HG02763 (cell line): ENCODE results near the gene CTNNA3.
"Not testable (repeated sequence)": the region's sequence is repeated elsewhere in the genome, so short reads cannot be mapped to it uniquely, and the experiment has no call there.

Experiments
- ATAC-seq: cut with Tn5 transposase; IDR thresholded peaks from one replicate; pipeline ENCODE4 v1.9.1; 2021; ENCODE audit warnings: mild to moderate bottlenecking, moderate library complexity; ENCODE audit not compliant: unreplicated experiment

The CTNNA3 gene

DNA sequence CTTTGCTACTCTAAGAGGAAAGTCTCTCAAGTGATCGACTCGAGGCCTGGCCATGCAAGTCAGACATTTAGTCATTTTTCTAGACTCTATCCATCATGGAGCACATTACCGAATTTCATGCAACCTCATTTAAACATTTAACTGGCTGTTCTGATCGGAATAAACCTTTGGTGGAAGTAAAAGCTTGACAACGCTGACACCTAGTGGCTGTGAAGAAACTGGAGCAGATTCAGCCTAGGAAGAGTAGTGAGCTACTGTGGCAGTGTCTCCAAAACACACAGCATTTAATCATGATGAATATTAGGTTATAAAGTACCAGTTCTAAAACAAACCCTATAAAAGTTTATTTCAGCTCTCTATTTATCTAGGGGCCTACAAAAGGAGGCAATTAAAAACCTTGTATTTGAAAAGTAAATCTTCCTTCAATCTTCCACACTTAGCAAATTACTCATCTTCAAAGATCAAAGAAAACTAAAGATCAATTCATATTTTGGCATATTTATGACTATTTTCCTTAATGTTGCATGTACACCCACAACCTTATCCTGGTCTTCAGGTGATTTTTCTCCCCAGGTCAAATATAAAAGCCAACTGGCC, 175.0 kb downstream of the CTNNA3 start:
- peak; percentile 81 for ATAC-seq

DNA sequence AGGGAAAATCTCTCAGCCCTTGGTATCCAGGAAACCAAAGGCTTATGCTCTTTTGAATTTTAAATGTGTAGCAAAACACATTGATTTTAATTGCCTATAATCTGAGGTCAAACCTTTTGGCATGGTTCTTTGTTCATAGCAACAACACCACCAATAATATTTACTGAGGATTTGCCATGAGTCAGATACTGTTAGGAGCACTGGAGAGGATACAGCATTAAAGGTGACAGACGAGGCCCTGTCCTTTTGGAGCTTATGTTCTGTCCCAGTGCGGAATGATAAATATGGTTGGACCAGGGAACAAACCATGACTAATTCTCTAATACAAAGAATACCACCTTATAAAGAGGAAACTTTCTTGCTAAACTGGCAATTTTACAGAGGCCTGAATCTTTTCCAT, 176.6 kb downstream of the CTNNA3 start:
- no peak for ATAC-seq

DNA sequence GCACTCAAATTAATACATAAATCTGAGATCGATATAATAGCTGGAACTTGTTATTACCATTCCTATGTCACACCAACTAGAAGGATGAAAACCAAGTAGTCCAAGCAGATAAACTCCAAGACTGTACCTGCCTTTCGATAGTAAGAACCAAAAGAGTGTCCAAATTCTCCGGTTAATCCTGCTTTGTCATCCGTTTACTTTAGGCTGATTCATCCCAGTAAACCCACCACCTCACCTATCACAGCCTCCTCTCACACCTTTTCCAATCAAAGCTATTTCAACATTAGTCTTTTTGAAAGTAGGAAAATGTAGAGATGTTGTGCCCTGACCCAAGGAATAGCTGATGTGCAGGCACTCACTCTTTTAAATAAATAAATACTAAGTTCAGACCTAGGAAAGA, 177.2 kb downstream of the CTNNA3 start:
- ATAC-seq: no peak

DNA sequence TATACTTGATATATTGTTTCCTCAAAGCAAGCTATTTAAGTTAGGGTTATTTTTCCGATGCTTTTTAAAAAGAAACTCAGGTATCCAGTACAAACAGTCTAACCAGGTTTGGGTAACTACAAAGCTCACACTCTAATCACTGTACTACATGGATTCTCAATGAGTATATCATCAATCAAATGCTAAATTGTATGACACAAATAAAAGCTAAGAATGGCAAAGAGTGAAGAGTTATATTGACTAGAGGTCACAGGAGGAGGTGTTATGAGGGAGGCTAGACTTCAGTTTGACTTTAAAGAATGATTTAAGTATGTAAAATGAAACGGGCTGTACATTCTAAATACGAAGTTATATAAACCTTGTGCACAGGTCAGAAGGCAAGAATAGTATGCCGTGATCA, 178.0 kb downstream of the CTNNA3 start:
- no peak for ATAC-seq

DNA sequence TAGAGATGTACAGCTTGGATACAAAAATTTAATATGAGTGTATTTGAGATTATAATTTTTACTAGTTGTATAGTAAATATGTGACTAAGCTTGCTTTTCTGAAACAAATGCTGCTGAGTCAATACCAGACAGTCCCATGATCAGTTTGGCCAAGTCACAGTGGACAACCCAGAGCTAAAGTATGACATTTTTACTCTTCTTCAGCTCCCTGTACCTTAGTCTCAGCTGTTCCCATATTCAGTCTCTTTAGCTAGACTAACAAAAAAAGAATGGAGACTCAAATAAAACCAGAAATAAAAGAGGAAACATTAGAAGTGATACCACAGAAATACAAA, 189.3 kb downstream of the CTNNA3 start:
- no peak for ATAC-seq

DNA sequence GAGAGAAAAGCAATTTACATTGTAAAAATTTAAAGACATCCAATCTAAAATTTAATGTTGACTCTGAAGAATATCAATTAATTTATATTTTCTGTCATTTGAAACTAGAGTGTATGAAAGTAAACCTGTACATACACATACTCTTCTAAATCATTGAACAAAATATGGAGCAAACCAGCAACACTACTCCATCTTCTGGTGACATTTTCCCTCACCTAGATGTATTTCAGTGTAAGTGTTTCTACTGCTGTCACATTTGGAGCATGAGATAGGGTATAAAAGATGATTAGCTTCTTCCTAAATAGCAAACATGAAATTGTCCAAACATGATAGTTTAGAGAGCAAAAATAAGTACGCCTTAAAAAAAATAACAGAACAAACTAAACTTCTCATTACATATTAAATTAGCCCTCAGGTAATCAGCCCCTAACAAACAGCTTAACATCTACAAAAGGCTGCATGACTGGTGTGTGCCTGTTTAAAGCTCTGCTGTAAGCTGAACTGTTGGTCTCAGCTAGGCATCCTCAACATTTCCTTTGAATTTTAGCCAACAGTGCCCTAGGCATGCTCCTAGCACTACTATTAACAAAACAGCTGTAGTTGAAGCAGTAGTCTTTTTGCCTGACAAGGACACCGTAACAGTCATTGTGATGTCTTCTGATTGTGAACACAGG, 189.8 kb downstream of the CTNNA3 start:
- no peak for ATAC-seq

DNA sequence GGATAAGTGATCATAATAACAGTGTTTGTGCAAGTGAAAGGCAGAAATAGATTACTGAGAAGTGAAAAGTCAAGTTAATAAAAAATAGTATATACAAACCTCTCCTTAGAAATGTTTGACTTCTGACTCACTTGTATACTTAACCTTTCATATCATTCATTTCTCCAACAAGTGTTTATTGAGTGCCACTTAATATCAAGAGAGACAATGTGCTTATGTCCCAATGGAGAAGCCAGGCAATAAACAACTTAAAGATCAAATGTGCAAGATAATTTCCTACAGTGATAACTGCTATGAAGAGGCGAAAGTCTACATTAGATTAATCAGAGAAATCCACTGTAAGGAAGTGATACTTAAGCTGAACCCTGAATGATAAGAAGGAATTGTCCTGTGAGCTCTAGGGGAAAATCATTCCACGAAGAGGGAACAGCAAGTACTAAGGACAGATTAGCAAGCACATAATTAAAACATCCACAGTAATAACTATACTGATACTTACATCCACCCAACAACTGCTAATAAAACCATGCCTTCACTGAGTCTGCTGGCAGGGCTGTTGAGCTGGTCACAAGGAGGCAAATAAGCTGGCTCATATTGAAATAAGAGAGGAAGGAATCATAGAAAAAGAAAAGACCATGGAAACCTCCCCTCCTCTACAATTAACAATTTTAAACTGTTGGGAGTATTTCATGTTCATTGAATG, 203.5 kb downstream of the CTNNA3 start:
- ATAC-seq: no peak

DNA sequence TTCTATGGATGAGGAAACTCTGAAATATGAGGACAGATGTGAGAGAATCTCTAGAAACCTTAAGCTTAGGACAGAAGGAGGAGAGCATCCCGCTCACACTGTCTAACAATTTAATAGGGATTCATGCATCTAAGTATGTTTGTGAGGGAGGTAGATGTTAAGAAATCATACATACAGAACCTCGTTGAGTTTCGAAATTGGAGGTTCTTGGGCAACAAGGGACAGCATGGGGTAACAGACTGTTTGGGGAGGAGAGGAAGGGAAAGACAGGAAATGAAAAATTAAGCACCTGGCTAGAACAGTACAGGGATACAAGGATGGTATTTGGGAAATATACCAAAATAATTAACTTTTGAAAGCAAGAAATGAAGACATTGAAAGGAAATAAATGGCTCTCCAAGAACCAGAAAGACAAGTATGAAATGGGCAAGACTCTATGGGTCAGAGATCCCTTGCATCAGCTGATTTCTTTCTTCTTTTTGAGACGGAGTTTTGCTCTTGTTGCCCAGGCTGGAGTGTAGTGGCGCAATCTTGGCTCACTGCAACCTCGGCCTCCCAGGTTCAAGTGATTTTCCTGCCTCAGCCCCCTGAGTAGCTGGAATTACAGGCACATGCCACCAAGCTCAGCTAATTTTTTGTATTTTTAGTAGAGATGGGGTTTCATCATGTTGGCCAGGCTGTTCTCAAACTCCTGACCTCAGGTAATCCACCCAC, 207.9 kb downstream of the CTNNA3 start:
- ATAC-seq: no peak

DNA sequence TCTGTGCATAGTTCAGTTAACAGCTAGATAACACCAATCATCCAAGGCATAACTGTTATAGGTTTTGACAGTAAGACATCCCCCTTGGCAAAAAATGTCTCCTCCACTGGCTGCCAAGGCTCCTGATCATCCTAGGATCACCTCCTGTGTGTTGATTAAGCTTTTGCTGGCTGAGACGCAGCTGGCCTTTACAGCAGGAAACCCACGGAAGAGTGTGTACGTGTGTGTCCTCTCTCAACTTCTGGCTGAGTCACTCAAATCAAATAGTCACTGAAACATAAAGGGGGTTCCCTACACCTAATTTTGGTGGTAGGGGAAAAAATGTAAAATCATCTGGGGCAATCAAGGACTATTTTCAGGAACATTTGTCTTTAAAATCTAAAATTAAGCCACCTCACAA, 208.8 kb downstream of the CTNNA3 start:
- ATAC-seq: no peak

DNA sequence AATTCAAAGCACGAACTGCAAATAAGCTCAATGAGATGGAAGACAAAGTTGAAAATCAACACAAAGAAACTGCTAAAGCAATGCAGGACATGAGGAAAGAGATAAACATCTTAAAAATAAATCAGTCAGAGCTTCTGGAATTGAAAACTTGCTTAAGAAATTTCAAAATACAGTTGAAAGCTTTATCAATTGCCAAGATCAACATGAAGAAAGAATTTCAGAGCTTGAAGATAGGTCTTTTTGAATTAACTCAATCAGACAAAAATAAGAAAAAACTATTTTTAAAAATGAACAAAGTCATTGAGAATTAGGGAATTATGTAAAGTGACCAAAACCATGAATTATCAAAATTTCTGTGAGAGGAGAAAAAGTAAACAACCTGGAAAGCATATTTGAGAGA, 218.1 kb downstream of the CTNNA3 start:
- no peak for ATAC-seq

DNA sequence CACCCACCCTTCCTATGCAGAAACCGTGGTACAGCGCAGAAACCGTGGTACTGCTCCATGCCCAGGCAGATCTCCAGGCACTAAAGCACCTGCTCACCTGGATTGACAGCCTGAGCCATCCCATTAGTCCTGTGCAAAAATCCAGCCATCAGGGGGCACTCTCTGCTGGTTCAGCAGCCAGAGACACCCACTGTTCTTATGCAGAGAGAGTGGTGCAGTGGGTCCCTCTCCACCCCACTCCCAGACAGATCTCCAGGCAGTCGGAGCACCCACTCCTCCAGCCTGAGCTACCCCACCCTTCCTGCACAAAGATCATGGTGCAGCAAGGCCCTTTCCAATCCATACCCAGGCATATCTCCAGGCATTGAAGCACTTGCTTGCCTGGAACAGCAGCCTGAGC, 219.8 kb downstream of the CTNNA3 start:
- ATAC-seq: no peak

DNA sequence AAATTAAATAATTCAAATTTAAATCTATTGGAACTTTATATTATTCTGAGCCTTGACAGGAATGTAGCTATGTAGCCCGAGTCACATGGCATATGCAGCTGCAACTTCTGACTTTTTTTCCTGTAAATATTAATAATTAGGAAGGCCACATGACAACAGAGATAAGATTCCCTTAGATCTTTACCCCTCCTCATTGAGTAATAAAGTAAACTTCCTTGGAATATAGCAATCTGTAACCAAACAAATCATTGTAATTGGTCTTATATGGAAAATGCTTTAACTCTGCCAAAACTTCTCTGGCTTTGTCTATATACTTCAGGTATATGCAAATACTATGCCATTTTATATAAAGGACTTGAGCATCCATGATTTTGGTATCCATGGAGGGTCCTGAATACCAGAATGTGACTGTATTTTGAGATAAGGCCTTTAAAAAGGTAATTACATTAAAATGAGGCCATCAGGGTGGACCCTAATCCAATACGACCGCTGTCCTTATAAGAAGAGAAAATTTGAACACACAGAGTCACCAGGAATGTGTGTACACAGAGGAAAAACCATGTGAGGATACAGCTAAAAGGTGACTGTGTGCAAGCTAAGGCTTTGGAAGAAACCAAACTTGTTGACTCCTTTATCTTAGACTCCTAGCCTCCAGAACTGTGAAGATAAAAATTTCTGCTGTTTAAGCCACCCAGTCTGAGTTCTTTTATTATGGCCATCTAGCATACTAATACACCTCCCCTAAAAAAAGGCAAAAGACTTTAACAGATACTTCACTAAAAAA, 222.0 kb downstream of the CTNNA3 start:
- no peak for ATAC-seq

DNA sequence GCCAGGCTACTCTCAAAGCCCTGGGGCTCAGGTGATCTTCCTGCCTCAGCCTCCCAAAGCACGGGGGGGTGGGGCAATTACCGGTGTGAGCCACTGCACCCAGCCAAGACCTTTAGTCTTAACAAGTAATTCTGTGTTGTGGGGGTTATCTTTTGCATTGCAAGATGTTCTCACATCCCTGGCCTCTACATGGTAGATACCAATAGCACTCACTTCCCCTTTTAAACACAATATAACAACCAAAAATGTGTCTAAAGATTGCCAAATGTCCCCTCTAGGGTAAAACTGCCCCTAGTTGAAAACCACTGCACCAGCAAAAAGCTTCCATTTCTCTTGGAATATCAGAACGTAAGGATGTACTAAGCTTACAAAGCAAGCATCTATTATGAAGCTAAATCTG, 225.0 kb downstream of the CTNNA3 start:
- no peak for ATAC-seq

DNA sequence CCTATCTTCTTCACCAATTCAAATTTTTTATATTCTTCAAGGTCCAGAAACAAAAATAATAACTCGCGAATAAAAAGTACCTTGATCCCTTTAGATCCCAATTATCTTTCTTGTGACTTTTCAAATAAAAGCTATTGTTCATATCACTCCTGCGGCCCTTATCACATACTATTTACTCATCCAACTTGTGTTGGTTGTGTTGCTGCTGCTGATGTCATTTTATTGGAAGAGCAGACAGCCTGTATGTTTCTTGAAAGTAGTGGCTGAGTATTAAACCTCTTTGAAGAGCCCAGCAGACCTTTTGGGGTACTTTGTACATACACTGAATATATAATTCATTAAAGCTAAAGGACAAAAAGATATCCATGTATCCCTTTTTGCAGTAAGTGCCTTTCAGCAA, 231.7 kb downstream of the CTNNA3 start:
- ATAC-seq: no peak

DNA sequence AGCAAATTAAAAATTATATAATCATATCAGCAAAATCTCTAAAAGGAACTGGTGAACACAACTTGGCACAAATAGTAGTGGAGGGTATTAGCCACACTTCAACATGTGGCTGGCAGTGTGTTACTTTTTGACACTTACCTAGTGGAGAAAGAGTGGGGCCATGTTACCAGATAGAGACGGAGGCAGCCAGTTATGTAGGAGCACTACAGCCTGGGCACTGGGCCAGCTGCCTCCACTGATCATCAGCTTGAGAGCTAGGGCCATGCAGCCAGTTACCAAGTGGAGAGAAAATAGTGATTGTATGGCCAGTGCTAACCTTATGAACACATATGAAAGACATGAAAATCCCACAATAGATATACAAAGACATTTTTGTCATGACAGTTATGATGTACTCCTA, 243.1 kb downstream of the CTNNA3 start:
- no peak for ATAC-seq

DNA sequence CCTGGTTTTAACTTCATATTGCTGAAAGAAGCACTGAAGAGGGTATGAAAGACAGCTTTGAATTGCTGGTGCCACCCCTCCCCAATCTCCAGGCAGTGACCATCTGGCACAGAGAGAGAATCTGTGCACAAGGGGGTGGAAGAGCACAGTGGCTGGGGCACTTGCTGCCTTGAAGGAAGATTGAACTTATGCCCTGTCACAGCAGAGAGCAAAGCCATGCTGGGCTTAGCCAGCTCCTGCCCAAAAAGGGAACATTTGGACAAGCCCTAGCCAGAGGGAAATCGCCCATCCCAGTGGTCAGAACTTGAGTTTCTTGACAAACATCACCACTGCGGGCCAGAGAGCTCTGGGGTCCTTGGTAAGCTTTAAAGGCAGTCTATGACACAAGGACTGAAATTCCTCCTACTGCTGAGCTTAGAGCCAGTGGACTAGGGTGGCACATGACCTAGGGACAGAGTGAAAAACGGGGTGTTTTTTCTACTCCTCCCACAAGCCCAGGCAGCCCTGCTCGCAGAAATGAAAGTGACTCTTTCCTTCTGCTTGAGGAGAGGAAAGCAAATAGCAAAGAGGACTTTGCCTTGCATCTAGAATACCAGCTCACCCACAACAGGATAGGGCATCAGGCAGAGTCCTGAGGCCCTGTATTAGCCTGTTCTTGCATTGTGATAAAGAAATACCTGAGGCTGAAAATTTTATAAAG, 257.2 kb downstream of the CTNNA3 start:
- ATAC-seq: no peak

DNA sequence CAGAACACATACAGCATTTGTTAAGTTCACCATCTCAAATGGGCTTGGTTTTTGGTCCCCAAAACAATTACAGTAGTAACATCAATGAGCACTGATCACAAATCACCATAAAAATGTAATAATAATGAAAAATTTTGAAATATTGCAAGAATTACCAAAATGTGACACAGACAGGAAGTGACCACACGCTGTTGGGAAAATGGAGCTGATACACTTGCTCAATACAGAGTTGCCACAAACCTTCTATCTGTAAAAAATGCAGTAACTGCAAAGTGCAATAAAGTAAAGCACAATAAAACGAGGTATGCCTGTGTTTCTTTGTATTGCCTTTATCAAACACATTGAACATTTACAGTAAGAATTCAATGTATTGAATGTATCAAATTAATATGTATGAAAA, 262.7 kb downstream of the CTNNA3 start:
- ATAC-seq: no peak

DNA sequence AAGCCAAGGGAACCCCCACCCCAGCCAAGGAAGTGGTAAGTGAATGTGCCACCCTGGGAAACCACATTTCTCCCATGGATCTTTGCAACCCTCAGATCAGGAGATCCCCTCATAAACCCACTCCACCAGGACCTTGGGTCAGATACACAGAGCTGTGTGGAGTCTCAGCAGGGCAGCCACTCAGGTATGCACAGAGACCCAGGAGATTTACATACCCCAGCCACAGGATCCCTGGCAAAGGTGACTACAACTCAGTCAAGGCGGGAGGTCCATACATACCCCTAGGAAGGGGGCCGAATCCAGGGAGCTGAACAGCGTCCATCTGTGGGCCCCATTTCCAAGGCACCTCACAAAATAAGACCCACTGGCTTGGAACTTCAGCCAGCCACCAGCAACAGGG, 293.4 kb downstream of the CTNNA3 start:
- no peak for ATAC-seq

DNA sequence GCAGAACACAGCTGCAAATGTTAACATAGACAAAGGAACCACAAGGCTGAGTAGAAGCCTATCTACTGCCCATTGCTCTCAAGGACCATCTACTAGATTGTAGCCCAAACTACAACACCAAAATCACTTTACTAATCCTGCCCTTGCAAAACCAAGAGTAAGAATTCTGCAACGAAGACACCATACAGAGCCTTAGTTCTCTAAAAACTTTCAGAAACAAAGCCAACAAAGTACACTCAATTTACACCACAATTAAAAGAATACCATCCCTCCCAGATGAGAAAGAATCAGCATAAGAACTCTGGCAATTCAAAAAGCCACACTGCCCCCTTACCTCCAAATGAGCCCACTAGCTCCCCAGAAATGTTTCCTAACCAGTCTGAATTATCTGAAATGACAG, 294.3 kb downstream of the CTNNA3 start:
- no peak for ATAC-seq

DNA sequence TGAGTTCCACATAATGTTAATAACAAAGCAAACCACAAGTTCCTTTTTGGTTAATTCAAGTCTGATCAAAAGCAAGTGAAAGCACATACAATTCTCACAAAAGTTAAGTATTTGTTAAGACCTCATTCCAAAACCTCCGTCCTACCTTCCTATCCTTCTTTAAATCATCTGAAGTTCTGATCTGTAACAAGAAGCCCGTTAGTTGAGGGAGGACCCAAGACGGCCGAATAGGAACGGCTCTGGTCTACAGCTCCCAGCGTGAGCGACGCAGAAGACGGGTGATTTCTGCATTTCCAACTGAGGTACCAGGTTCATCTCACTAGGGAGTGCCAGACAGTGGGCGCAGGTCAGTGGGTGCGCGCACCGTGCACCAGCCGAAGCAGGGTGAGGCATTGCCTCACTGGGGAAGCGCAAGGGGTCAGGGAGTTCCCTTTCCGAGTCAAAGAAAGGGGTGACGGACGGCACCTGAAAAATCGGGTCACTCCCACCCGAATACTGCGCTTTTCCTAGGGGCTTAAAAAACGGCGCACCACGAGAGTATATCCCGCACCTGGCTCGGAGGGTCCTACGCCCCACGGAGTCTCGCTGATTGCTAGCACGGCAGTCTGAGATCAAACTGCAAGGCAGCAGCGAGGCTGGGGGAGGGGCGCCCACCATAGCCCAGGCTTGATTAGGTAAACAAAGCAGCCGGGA, 309.0 kb downstream of the CTNNA3 start:
- not testable (repeated sequence) for ATAC-seq
